GM12891 (cell line): ENCODE data around the gene PI4KA.
"Not testable (repeated sequence)": the region's sequence is repeated elsewhere in the genome, so short reads cannot be mapped to it uniquely, and the experiment has no call there.

Experiments
- DNase-seq: peaks from one replicate; pipeline ENCODE4 v3.0.0; 2011; ENCODE audit warnings: low spot score; ENCODE audit not compliant: insufficient read length
- FAIRE-seq: peaks from 2 replicates; lab custom pipeline; 2011; peaks lifted over from hg19 to GRCh38; lab: Jason Lieb, UNC
- PAX5 ChIP-seq: IDR thresholded peaks from 2 replicates; pipeline ENCODE4 v1.6.1; 2011; ENCODE audit warnings: low read length, moderate library complexity, mild to moderate bottlenecking; ENCODE audit not compliant: insufficient read depth, severe bottlenecking
- POLR2A ChIP-seq: IDR thresholded peaks from 2 replicates; pipeline ENCODE4 v1.6.1; 2011; ENCODE audit warnings: low read depth, low read length, control low read depth
- POLR2AphosphoS5 ChIP-seq: IDR thresholded peaks from 2 replicates; pipeline ENCODE4 v1.6.1; 2011; ENCODE audit warnings: low read depth, low read length, control low read depth
- POU2F2 ChIP-seq: IDR thresholded peaks from 2 replicates; pipeline ENCODE4 v1.6.1; 2011; ENCODE audit warnings: low read depth, mild to moderate bottlenecking, control low read depth, low read length, moderate library complexity
- SPI1 ChIP-seq: IDR thresholded peaks from 2 replicates; pipeline ENCODE4 v1.6.1; 2011; ENCODE audit warnings: low read depth, low read length, control low read depth
- TAF1 ChIP-seq: IDR thresholded peaks from 2 replicates; pipeline ENCODE4 v1.6.1; 2011; ENCODE audit warnings: low read depth, low read length, control low read depth

Gene PI4KA

GRCh38 chr22:20777420-20778177 lies 81.0 kb downstream of the PI4KA start:
- FAIRE-seq (no peak), DNase-seq (no peak)
- TF ChIP-seq TAF1: no peak
- no peak for TF ChIP-seq POLR2A
- no peak for TF ChIP-seq PAX5
- TF ChIP-seq POLR2AphosphoS5: no peak
- TF ChIP-seq SPI1: no peak
- TF ChIP-seq POU2F2: no peak

GRCh38 chr22:20776624-20777405 lies 81.8 kb downstream of the PI4KA start:
- TF ChIP-seq PAX5 (no peak), TAF1 (no peak), POLR2AphosphoS5 (no peak), POU2F2 (no peak)
- DNase-seq (no peak), FAIRE-seq (no peak)

- no peak for DNase-seq
- no peak for TF ChIP-seq POLR2AphosphoS5
- no peak for FAIRE-seq
These were observed 83.2 kb downstream of the PI4KA start for GRCh38 chr22:20775342-20775895.

- no peak for FAIRE-seq
- DNase-seq: no peak
- no peak for TF ChIP-seq PAX5
- TF ChIP-seq POU2F2: no peak
These were observed 83.7 kb downstream of the PI4KA start for GRCh38 chr22:20774882-20775281.

- DNase-seq (no peak), FAIRE-seq (no peak)
- TF ChIP-seq SPI1 (no peak), POU2F2 (no peak), PAX5 (no peak), POLR2AphosphoS5 (no peak), TAF1 (no peak), POLR2A (no peak)
These were observed 84.8 kb downstream of the PI4KA start, which contains the start of gene SERPIND1 for GRCh38 chr22:20773793-20774212. Gene SERPIND1 (plus strand): TSS chr22:20774113. CDS start chr22:20779313, 5,200 bp downstream.

- FAIRE-seq (no peak), DNase-seq (no peak)
- TF ChIP-seq POLR2A: no peak
- no peak for TF ChIP-seq POLR2AphosphoS5
- no peak for TF ChIP-seq SPI1
- no peak for TF ChIP-seq PAX5
- TF ChIP-seq POU2F2: no peak
- no peak for TF ChIP-seq TAF1
These were observed 86.5 kb downstream of the PI4KA start for GRCh38 chr22:20771918-20772625.

- DNase-seq, FAIRE-seq: not testable (repeated sequence)
These were observed 89.2 kb downstream of the PI4KA start for GRCh38 chr22:20769496-20769826.

- no peak for DNase-seq
- no peak for FAIRE-seq
- no peak for TF ChIP-seq POLR2AphosphoS5
- no peak for TF ChIP-seq PAX5
These were observed 92.1 kb downstream of the PI4KA start for GRCh38 chr22:20766530-20766929.

- FAIRE-seq (no peak), DNase-seq (no peak)
- no peak for TF ChIP-seq TAF1
- TF ChIP-seq SPI1: no peak
- TF ChIP-seq POU2F2: no peak
- no peak for TF ChIP-seq POLR2A
- no peak for TF ChIP-seq POLR2AphosphoS5
- no peak for TF ChIP-seq PAX5
These were observed 92.7 kb downstream of the PI4KA start for GRCh38 chr22:20765938-20766337.

- TF ChIP-seq SPI1: no peak
- TF ChIP-seq TAF1: no peak
- TF ChIP-seq POLR2AphosphoS5: no peak
- no peak for TF ChIP-seq PAX5
- no peak for TF ChIP-seq POLR2A
- TF ChIP-seq POU2F2: no peak
- no peak for DNase-seq
- FAIRE-seq: no peak
These were observed 93.9 kb downstream of the PI4KA start for GRCh38 chr22:20764729-20765128.
